Ishikawa (cell line): ENCODE measurements around the gene KANK3.
A peak's percentile ranks its signal among the peaks of the same experiment; 100 is the strongest.

Source experiments
- CEBPB ChIP-seq: IDR thresholded peaks from 2 replicates; pipeline ENCODE4 v1.6.1; 2012
- CREB1 ChIP-seq: IDR thresholded peaks from 2 replicates; pipeline ENCODE4 v1.6.1; 2012; ENCODE audit warnings: low read depth
- EGR1 ChIP-seq: IDR thresholded peaks from 2 replicates; pipeline ENCODE4 v1.6.1; 2012
- EP300 ChIP-seq: IDR thresholded peaks from 2 replicates; pipeline ENCODE4 v1.6.1; 2012; ENCODE audit warnings: borderline replicate concordance
- FOXM1 ChIP-seq: IDR thresholded peaks from 2 replicates; pipeline ENCODE4 v1.6.1; 2012; ENCODE audit warnings: low read depth, borderline replicate concordance
- NFIC ChIP-seq: IDR thresholded peaks from 2 replicates; pipeline ENCODE4 v1.6.1; 2012
- RAD21 ChIP-seq: IDR thresholded peaks from 2 replicates; pipeline ENCODE4 v1.6.1; 2012; ENCODE audit warnings: low read depth
- TAF1 ChIP-seq: IDR thresholded peaks from 2 replicates; pipeline ENCODE4 v1.6.1; 2012; ENCODE audit warnings: low read depth, mild to moderate bottlenecking
- TEAD4 ChIP-seq: IDR thresholded peaks from 2 replicates; pipeline ENCODE4 v1.6.1; 2012
- YY1 ChIP-seq: IDR thresholded peaks from 2 replicates; pipeline ENCODE4 v1.6.1; 2012; ENCODE audit warnings: low read depth
- ZBTB7A ChIP-seq: IDR thresholded peaks from 2 replicates; pipeline ENCODE4 v1.6.1; 2012; ENCODE audit warnings: low read depth
- TF ChIP-seq, protein P1 (sequence below): IDR thresholded peaks from 2 replicates; pipeline ENCODE4 v1.6.1; 2012
- TF ChIP-seq, protein P2 (sequence below): IDR thresholded peaks from 2 replicates; pipeline ENCODE4 v1.6.1; 2012
- TF ChIP-seq, protein P3 (sequence below): IDR thresholded peaks from 2 replicates; pipeline ENCODE4 v1.6.1; 2012; ENCODE audit warnings: low read depth, mild to moderate bottlenecking

DNA sequence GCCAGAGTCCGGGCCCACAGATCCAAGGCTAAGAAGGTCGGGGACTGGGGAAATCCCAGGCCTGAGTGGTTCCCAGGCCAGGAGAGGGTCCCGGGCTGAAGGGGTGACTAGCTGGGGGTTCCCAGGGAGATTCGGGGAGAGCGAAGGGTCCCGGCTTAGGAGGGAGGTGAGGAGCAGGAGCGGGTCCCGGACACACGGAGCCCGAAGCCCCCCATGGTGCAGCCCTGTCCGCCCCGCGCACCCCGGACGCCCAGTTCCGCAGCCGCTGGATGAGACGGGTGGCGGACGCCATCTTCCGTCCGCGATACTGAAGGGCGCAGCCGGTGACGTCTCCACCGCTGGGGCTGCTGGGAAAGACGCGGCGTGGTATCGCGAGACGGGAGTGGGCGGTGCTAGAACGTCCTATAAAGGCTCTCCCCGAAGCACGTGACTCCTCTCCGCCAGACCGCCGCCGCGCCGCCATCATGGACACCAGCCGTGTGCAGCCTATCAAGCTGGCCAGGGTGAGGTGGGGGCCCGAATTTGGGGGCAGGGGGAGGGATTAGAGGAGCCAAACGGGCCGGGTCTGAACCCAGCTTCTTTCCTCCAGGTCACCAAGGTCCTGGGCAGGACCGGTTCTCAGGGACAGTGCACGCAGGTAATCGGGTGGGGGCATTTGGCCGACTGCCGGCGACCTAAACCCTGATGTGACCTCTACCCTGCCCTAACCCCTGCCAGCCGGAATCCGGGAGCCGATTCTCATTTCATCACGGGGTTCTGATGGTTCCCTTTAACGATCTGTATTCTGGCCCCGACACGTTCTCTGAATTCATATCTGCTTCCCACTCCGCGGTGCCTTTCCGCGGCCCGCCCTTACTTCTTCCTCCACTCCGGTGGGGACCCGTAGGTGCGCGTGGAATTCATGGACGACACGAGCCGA, 21.7 kb downstream of the KANK3 start, which contains the start of the genes NDUFA7 and RPS28:
- TF ChIP-seq, protein P1, sequence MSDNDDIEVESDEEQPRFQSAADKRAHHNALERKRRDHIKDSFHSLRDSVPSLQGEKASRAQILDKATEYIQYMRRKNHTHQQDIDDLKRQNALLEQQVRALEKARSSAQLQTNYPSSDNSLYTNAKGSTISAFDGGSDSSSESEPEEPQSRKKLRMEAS, result peak; percentile 90
- TF ChIP-seq YY1 (peak; percentile 96), RAD21 (no peak), CEBPB (no peak), FOXM1 (no peak), TAF1 (peak; percentile 99), EP300 (0 out of 2 replicates have a peak, but pooled peaks have one; percentile 21), EGR1 (no peak), CREB1 (peak; percentile 91), ZBTB7A (no peak; the same call in 1 of the 2 replicates), NFIC (peak; percentile 6; the same call in 1 of the 2 replicates), TEAD4 (no peak)
- TF ChIP-seq, protein P2, sequence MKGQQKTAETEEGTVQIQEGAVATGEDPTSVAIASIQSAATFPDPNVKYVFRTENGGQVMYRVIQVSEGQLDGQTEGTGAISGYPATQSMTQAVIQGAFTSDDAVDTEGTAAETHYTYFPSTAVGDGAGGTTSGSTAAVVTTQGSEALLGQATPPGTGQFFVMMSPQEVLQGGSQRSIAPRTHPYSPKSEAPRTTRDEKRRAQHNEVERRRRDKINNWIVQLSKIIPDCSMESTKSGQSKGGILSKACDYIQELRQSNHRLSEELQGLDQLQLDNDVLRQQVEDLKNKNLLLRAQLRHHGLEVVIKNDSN, result peak; percentile 96
- TF ChIP-seq, protein P3, sequence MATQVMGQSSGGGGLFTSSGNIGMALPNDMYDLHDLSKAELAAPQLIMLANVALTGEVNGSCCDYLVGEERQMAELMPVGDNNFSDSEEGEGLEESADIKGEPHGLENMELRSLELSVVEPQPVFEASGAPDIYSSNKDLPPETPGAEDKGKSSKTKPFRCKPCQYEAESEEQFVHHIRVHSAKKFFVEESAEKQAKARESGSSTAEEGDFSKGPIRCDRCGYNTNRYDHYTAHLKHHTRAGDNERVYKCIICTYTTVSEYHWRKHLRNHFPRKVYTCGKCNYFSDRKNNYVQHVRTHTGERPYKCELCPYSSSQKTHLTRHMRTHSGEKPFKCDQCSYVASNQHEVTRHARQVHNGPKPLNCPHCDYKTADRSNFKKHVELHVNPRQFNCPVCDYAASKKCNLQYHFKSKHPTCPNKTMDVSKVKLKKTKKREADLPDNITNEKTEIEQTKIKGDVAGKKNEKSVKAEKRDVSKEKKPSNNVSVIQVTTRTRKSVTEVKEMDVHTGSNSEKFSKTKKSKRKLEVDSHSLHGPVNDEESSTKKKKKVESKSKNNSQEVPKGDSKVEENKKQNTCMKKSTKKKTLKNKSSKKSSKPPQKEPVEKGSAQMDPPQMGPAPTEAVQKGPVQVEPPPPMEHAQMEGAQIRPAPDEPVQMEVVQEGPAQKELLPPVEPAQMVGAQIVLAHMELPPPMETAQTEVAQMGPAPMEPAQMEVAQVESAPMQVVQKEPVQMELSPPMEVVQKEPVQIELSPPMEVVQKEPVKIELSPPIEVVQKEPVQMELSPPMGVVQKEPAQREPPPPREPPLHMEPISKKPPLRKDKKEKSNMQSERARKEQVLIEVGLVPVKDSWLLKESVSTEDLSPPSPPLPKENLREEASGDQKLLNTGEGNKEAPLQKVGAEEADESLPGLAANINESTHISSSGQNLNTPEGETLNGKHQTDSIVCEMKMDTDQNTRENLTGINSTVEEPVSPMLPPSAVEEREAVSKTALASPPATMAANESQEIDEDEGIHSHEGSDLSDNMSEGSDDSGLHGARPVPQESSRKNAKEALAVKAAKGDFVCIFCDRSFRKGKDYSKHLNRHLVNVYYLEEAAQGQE, result no peak
